GM12891 (cell line): ENCODE results near the gene MEIS1.

Experiments
- PAX5 ChIP-seq: IDR thresholded peaks from 2 replicates; pipeline ENCODE4 v1.6.1; 2011; ENCODE audit warnings: low read length, moderate library complexity, mild to moderate bottlenecking; ENCODE audit not compliant: insufficient read depth, severe bottlenecking
- POLR2A ChIP-seq: IDR thresholded peaks from 2 replicates; pipeline ENCODE4 v1.6.1; 2011; ENCODE audit warnings: low read depth, low read length, control low read depth
- POLR2AphosphoS5 ChIP-seq: IDR thresholded peaks from 2 replicates; pipeline ENCODE4 v1.6.1; 2011; ENCODE audit warnings: low read depth, low read length, control low read depth
- POU2F2 ChIP-seq: IDR thresholded peaks from 2 replicates; pipeline ENCODE4 v1.6.1; 2011; ENCODE audit warnings: low read depth, mild to moderate bottlenecking, control low read depth, low read length, moderate library complexity
- SPI1 ChIP-seq: IDR thresholded peaks from 2 replicates; pipeline ENCODE4 v1.6.1; 2011; ENCODE audit warnings: low read depth, low read length, control low read depth
- TAF1 ChIP-seq: IDR thresholded peaks from 2 replicates; pipeline ENCODE4 v1.6.1; 2011; ENCODE audit warnings: low read depth, low read length, control low read depth

DNA sequence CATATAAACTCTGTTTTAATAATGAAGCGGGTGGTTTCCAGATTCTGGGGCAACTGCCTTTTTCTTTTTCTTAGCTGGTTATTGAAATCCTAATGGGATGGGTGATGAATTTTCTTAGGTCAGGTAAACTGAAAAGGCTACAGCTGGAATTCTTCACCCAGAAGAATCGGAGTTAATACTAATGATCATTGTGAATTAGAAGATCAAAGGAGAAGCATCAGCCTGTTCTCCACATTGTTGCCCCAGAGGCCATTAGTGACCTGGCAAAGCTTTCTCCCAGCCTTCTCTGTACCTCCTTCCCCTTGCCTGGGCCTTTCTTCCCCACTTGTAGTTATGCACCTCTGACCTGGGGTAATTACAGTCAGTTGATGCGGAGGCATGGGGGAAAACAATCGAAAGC, 82.8 kb downstream of the MEIS1 start:
- no peak for TF ChIP-seq TAF1
- TF ChIP-seq POLR2AphosphoS5 = no peak
- no peak for TF ChIP-seq SPI1
- TF ChIP-seq POLR2A = no peak
- no peak for TF ChIP-seq POU2F2
- no peak for TF ChIP-seq PAX5
